PC-3 (cell line): ENCODE data around the gene P2RX3.

Experiments
- EZH2 ChIP-seq: fragments of 300-600 bp; sonication (generic); IDR thresholded peaks from one replicate; pipeline ENCODE4 v1.6.1; 2017; ENCODE audit warnings: antibody characterized with exemption, mild to moderate bottlenecking, low read length; ENCODE audit not compliant: unreplicated experiment
- TF ChIP-seq, protein P1 (sequence below): fragments of 300-600 bp; sonication (generic); conservative IDR thresholded peaks from 2 replicates; pipeline ENCODE4 v1.5.1; 2017; ENCODE audit warnings: antibody characterized with exemption, low read depth, mild to moderate bottlenecking, low read length

DNA sequence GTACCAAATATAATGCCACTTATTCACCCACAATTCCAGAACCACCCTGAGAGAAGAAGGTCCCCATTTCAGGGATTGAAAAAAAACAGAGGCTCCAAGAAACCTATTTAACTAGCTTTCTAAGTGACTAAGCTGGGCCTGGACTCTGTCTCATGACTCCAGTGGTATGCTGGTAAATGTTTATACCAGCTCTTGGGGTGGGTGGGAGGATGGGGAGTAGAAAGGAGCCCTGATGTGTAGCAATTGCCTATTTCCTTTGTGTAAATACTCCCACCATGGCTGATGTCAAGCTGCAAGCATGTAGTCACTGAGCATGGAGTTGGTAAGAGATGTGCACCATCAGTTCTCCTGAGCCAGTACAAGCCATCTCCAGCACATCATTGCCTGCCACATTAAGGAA is 40.0 kb downstream of the P2RX3 start:
- TF ChIP-seq, protein P1, sequence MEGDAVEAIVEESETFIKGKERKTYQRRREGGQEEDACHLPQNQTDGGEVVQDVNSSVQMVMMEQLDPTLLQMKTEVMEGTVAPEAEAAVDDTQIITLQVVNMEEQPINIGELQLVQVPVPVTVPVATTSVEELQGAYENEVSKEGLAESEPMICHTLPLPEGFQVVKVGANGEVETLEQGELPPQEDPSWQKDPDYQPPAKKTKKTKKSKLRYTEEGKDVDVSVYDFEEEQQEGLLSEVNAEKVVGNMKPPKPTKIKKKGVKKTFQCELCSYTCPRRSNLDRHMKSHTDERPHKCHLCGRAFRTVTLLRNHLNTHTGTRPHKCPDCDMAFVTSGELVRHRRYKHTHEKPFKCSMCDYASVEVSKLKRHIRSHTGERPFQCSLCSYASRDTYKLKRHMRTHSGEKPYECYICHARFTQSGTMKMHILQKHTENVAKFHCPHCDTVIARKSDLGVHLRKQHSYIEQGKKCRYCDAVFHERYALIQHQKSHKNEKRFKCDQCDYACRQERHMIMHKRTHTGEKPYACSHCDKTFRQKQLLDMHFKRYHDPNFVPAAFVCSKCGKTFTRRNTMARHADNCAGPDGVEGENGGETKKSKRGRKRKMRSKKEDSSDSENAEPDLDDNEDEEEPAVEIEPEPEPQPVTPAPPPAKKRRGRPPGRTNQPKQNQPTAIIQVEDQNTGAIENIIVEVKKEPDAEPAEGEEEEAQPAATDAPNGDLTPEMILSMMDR: no peak
- TF ChIP-seq EZH2: no peak
